ENCODE data around the gene CENPQ.

GRCh38 chr6:49515485-49516146, 52.4 kb downstream of the CENPQ start:
- TF ChIP-seq CTCF (IDR thresholded peaks at IDR 0.05; ENCODE audit: low read depth, low read length, poor library complexity, severe bottlenecking) (no peak), EZH2phosphoT487 (IDR thresholded peaks at IDR 0.05; ENCODE audit: borderline replicate concordance, low read length) (no peak)

Data from DOHH2 (cell line).